LoVo (cell line): ENCODE results near the gene TMEM51.
A peak's percentile ranks its signal among the peaks of the same experiment; 100 is the strongest.

ENCODE experiments used
- DNase-seq: peaks from one replicate; pipeline ENCODE4 v3.0.0-alpha.2; 2016; ENCODE audit warnings: low spot score

The TMEM51 gene

GRCh38 chr1:15177710-15178166, 24.2 kb downstream of the TMEM51 start:
- DNase-seq: no peak

- DNase-seq: peak; percentile 37
These were observed 25.3 kb downstream of the TMEM51 start for GRCh38 chr1:15178571-15179484.

GRCh38 chr1:15179485-15179883, 25.9 kb downstream of the TMEM51 start:
- no peak for DNase-seq

DNA sequence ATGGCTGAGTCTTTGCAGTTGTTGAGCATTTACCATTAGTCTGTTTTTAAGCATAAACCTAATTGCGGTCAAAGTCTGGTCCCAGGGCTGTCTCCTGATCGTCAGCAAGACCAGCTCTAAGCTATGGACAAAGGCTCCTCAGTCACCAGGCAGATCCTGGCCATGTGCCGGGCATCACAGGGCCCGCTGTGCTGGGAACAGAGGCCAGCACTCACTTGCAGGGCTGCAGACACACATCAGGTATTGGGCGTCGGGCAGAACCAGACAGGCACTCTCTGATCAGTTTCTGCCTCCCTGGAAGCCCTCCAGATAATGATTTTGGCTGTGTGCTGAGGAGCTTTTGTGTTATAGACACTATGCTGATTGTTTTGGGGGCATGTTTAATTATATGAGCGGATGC, 26.6 kb downstream of the TMEM51 start:
- DNase-seq: no peak

DNA sequence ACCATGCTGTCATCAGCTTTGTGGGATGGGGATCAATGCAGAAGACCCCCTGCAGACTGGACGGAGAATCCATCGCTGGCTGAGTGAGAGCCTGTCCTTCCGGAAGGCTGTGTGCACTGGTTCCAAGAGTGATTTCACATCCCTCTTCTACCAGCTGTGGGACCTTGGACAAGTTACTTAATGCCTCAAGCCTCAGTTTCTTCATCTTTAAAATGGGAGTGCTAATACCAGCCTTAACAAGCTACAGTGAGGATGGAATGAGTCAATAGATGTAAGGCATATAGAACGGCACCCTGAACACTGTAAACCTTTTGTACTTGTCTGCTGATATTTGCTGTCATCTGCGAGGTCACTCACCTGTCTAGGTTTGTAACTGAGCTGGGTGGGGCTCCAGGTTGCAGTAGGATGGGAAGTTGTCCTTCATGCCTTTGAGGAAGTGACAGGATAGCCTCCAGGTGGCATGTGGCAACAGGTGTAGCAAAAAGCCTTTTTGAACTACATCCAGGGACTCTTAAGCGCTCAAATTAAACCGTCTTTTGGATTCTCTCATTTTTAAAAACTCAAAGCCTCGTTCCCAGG, 27.5 kb downstream of the TMEM51 start:
- DNase-seq: no peak

DNA sequence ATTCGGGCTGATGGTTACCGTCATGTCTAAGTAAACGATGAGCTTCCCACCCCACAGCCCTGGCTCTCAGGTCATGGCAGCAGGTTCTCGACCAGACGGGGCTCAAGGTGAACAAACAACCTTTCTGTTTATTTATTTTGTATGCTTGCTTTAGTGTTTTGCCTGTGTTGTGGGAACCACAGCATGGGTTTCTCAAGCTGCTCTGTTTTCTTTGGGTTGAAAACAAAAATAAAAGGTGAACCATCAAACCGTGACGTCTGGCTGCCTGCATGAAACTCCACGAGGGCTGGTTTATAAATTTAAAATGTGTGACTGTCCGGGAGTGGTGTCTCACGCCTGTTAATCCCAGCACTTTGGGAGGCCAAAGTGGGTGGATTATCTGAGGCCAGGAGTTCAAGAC, 28.0 kb downstream of the TMEM51 start:
- no peak for DNase-seq

DNA sequence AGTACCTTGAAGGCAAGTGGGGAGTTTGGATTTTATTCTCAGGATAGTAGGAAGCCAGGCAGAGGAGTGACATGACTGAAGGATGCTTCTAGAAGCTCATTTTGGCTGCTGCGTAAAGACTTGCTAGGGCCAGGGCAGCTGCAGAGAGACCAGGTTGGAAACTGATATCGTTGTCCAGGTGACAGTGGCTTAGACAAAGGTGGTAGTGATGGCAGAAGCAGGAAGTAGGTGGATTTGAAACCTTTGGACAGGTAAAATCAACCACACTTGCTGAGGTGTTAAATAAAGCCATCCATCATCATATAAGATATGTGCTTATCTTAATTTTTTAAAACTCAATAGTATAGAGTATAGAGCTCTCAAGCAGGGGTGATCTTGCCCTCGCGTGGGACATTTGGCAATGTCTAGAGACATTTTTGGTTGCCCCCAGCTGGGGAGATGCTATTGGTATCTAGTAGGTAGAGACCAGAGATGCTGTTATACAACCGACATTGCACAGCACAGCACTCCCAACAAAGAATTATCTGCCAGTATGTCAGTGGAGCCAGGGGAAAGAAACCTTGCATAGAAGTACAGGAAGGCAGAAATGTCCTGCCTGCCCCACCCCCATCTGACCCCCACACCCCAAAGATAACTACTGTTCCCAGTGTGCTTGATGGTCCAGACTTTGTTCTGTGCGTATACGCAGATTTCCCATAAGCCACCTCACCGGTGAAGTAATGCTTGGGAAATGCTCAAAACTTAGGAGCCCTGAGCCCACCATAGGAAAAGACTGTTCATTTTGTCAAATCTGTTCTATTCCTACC, 31.1 kb downstream of the TMEM51 start:
- DNase-seq: no peak

DNA sequence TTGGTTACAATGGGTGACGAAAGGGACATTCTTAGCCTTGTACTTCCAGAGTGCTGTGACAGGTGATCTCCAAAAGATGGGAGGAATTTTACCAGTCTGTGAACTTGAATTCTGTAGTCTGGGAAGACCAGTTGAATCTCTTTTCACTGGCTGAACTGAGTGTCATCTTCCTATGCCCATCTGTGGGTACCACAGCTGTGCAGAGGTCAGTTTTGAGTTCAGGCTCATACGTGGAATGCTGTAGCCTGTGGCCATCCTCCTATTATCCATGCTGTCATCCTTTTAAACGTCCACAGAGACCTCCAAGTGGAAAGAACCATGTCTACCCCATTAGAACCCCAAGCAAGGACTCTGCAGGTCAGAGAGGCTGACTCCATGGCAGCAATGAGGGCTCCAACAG, 32.1 kb downstream of the TMEM51 start:
- DNase-seq: no peak

- DNase-seq: no peak
These were observed 32.7 kb downstream of the TMEM51 start for GRCh38 chr1:15186073-15186845.

DNA sequence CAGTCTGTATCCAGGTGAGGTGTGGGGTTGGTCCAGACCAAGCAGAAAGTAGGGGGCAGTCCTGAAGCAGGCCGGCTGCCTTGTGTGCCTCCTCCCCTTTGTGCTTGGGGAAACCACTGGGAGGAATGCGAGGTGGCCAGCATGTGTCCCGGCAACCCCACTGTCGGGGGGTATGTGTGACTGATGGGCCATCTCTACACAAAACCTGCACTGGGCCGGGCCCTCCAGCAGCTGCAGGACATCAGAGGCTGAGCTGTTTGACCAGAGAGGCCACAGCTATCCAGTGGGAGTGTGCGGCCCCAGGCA, 33.3 kb downstream of the TMEM51 start:
- no peak for DNase-seq

- no peak for DNase-seq
These were observed 33.9 kb downstream of the TMEM51 start for GRCh38 chr1:15187175-15188129.

DNA sequence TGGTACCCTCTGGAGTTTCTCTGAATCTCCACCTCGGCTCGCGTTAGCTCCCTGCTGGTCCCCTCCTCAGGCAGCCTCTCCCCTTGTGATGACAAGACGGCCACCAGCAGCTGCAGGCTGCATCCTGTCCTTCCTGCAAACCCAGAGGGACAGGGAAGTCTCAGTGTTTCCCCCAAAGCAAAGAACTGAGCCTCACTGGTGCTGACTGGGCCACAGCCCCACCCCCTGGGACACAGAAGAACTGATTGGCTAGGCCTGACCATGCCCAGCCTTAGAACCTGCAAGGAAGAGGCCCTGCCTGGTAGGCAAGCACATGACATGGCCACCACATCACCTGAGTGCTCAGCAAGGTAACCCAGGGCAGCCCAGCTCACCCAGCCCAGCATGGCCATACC, 34.6 kb downstream of the TMEM51 start:
- DNase-seq: no peak

- no peak for DNase-seq
These were observed 35.1 kb downstream of the TMEM51 start for GRCh38 chr1:15188678-15189077.

DNA sequence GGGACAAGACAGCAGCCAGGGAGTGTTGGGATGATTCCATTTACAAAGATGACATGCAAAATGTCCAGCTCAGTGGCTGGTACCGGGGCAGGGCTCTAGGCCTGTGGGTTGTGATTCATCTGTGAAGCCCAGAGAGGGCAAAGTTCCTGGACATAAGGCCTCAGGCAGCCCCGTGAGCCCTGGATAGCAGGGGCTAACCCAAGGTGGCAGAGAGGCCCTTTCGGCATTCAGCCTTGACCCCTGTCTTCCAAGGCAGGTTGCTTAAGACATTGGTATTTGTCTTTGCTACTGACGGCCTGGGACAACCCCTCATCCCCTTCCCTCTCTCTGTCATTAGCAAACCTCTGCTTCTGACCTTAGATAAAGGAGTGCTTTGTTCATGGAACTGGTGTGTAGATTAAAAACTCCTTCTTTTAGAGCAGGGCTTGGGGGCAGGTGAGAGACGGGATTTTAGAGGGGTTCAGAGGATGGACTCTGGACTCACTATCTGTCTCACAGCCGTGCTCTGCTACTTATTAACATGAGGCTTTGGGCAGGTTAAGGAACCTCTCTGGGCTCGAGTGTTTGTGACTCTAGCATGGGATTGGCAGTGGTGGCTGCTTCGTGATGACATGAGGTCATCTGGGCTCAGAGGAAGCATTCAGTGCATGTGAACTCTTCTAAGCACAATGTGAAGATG, 36.3 kb downstream of the TMEM51 start:
- DNase-seq: peak; percentile 49

GRCh38 chr1:15191267-15191666, 37.7 kb downstream of the TMEM51 start:
- no peak for DNase-seq

DNA sequence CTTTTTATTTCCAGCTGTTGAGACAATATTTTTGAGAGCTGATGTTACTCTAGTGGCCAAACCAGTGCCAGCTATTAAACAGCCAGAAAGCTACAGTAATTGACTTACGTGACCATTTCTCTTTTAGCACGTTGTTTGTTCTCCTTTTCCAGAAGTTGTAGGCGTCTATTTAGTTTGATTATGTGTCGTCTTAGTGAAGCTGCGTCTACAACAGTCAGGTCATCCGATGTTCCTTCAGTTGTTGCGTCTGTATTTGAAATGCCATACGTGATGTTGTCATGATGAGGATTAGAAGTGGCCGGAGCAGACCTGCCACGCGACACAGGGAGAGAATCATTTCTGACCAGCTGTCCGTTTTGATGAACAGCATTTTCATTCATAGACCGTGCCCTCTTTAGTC, 38.2 kb downstream of the TMEM51 start:
- DNase-seq: no peak

- DNase-seq: no peak
These were observed 39.5 kb downstream of the TMEM51 start for GRCh38 chr1:15192916-15193550.

GRCh38 chr1:15195420-15196052, 42.0 kb downstream of the TMEM51 start:
- DNase-seq: no peak

DNA sequence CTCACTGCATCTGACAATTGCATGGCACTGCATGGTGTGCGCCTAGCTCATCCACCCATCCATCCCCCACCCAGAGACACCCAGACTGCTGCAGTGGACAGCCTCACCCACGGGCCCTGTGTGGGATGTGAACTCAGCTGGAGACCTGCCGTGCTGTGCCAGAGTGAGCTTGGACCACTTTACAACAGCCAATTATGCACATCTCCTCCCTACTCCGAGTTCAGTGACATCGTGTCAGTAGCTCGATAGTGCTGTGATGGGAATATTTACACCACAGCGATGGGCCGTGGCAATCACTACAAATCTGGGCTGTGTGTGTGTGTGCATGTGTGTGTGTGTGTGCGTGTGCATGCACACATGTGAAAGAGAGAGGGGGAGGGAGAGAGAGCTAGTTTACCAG, 42.5 kb downstream of the TMEM51 start:
- no peak for DNase-seq
